DOHH2 (cell line): Measurements from ENCODE around the gene MEGF8.

ENCODE experiments used
- H3F3A ChIP-seq: fragments of 200-600 bp; sonication (generic), shearing (Covaris generic); 2 replicates; pipeline ENCODE4 v1.6.0; 2016; ENCODE audit warnings: antibody characterized with exemption, mild to moderate bottlenecking; ENCODE audit not compliant: control insufficient read depth, insufficient read depth
- H3K27ac ChIP-seq: fragments of 200-600 bp; sonication (generic); 2 replicates; pipeline ENCODE4 v1.5.1; 2014; ENCODE audit warnings: low read depth, mild to moderate bottlenecking, low read length, moderate library complexity
- H3K27me3 ChIP-seq: fragments of 200-600 bp; sonication (generic); 2 replicates; pipeline ENCODE4 v1.6.1; 2014; ENCODE audit warnings: mild to moderate bottlenecking, low read length, mixed read lengths; ENCODE audit not compliant: control insufficient read depth
- H3K36me3 ChIP-seq: fragments of 200-600 bp; sonication (generic); 2 replicates; pipeline ENCODE4 v1.6.1; 2014; ENCODE audit warnings: mild to moderate bottlenecking, low read length, moderate library complexity, mixed read lengths; ENCODE audit not compliant: control insufficient read depth
- H3K4me1 ChIP-seq: fragments of 200-600 bp; sonication (generic); 2 replicates; pipeline ENCODE4 v1.6.1; 2014; ENCODE audit warnings: mild to moderate bottlenecking, low read length, mixed read lengths; ENCODE audit not compliant: control insufficient read depth
- H3K4me2 ChIP-seq: fragments of 200-600 bp; sonication (generic); 2 replicates; pipeline ENCODE4 v1.6.0; 2014; ENCODE audit warnings: mild to moderate bottlenecking, low read length, moderate library complexity
- H3K4me3 ChIP-seq: fragments of 200-600 bp; sonication (generic); 2 replicates; pipeline ENCODE4 v1.5.1; 2014; ENCODE audit warnings: mild to moderate bottlenecking, low read length, mixed read lengths
- H3K79me2 ChIP-seq: fragments of 200-600 bp; sonication (generic); 2 replicates; pipeline ENCODE4 v1.6.1; 2014; ENCODE audit warnings: mild to moderate bottlenecking, low read length, mixed read lengths; ENCODE audit not compliant: control insufficient read depth
- H3K9me2 ChIP-seq: fragments of 200-600 bp; sonication (generic); replicated peaks from 2 replicates; pipeline ENCODE4 v1.6.1; 2014; ENCODE audit warnings: mild to moderate bottlenecking, low read length, mixed read lengths; ENCODE audit not compliant: control insufficient read depth
- H3K9me3 ChIP-seq: fragments of 200-600 bp; sonication (generic); 2 replicates; pipeline ENCODE4 v1.6.1; 2014; ENCODE audit warnings: antibody characterized with exemption, low read length, mixed read lengths; ENCODE audit not compliant: control insufficient read depth, insufficient read depth
- H4K20me1 ChIP-seq: fragments of 200-600 bp; sonication (generic); 2 replicates; pipeline ENCODE4 v1.6.0; 2014; ENCODE audit warnings: low read depth, mild to moderate bottlenecking, antibody characterized with exemption, low read length, moderate library complexity; ENCODE audit not compliant: control insufficient read depth, insufficient read depth
- EZH2phosphoT487 ChIP-seq: fragments of 200-600 bp; sonication (generic); IDR thresholded peaks from 2 replicates; pipeline ENCODE4 v1.6.1; 2017; ENCODE audit warnings: borderline replicate concordance, mild to moderate bottlenecking, antibody characterized with exemption, low read length, moderate library complexity, mixed read lengths
- TF ChIP-seq, protein P1 (sequence below): fragments of 200-600 bp; sonication (generic); IDR thresholded peaks from one replicate; pipeline ENCODE4 v1.5.1; 2014; ENCODE audit warnings: antibody characterized with exemption, mild to moderate bottlenecking, low read depth, low read length; ENCODE audit not compliant: poor library complexity, severe bottlenecking

MEGF8 gene

DNA sequence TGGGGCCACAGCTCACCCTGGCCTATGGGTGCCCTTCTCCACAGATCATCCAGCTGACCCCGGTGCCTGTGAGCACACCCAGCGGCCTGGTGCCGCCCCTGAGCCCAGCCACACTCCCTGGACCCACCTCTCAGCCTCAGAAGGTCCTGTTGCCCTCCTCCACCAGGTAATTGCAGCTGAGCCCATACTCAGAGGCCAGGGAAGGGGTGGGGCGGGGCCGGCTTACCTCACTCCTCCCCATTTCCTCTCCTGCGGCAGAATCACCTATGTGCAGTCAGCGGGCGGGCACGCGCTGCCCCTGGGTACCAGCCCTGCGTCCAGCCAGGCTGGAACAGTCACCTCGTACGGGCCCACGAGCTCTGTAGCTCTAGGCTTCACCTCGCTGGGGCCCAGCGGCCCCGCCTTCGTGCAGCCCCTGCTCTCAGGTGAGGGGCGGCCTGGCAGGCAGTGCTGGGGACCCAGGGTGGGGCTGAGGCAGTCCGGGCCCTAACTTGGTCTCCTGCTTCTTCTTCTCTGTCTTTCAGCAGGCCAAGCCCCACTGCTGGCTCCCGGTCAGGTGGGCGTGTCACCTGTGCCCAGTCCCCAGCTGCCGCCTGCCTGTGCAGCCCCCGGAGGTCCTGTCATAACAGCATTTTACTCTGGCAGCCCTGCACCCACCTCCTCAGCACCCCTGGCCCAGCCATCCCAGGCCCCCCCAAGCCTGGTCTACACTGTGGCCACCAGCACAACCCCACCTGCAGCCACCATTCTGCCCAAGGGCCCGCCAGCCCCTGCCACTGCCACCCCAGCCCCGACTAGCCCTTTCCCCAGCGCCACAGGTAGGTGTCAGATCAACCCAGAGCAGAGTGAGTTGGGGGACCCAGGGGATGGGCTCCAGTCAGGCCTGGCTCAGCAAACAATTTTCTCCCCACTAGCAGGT, 33.1 kb upstream of the MEGF8 start:
- H3F3A ChIP-seq, result no peaks in the 10 kb centered on the region
- H3K27ac ChIP-seq, result no peak overlapping the region
- no peak overlapping the region for H3K4me3 ChIP-seq
- peaks cover 3% of the 10 kb centered on the region; the same call in 1 of the 2 replicates for H3K4me1 ChIP-seq
- H3K79me2 ChIP-seq, result no peaks in the 10 kb centered on the region
- H3K27me3 ChIP-seq, result no peaks in the 10 kb centered on the region
- TF ChIP-seq, protein P1, sequence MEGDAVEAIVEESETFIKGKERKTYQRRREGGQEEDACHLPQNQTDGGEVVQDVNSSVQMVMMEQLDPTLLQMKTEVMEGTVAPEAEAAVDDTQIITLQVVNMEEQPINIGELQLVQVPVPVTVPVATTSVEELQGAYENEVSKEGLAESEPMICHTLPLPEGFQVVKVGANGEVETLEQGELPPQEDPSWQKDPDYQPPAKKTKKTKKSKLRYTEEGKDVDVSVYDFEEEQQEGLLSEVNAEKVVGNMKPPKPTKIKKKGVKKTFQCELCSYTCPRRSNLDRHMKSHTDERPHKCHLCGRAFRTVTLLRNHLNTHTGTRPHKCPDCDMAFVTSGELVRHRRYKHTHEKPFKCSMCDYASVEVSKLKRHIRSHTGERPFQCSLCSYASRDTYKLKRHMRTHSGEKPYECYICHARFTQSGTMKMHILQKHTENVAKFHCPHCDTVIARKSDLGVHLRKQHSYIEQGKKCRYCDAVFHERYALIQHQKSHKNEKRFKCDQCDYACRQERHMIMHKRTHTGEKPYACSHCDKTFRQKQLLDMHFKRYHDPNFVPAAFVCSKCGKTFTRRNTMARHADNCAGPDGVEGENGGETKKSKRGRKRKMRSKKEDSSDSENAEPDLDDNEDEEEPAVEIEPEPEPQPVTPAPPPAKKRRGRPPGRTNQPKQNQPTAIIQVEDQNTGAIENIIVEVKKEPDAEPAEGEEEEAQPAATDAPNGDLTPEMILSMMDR, result no peak
- TF ChIP-seq EZH2phosphoT487, result no peak
- H3K4me2 ChIP-seq, result no peak overlapping the region
- H3K9me2 ChIP-seq, result no peaks in the 10 kb centered on the region
- H3K36me3 ChIP-seq, result peaks cover 92% of the 10 kb centered on the region
- H3K9me3 ChIP-seq, result no peaks in the 10 kb centered on the region
- H4K20me1 ChIP-seq, result no peaks in the 10 kb centered on the region

DNA sequence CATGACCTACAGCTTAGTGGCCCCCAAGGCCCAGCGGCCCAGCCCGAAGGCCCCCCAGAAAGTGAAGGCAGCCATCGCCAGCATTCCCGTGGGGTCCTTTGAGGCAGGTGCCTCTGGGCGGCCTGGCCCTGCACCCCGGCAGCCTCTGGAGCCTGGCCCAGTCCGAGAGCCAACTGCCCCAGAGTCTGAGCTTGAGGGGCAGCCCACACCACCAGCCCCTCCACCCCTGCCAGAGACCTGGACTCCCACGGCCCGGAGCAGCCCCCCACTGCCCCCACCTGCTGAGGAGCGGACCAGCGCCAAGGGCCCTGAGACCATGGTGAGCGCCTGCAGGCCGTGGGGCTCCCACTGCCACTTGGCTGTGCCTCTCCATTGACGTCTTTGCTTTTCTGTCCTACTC, 32.5 kb upstream of the MEGF8 start:
- Histone ChIP-seq H3K27me3 (no peaks in the 10 kb centered on the region), H3K79me2 (no peaks in the 10 kb centered on the region), H4K20me1 (no peaks in the 10 kb centered on the region), H3K9me2 (no peaks in the 10 kb centered on the region), H3K27ac (no peak overlapping the region), H3K4me3 (no peak overlapping the region), H3K36me3 (peaks cover 86% of the 10 kb centered on the region), H3F3A (no peaks in the 10 kb centered on the region), H3K4me2 (no peak overlapping the region), H3K4me1 (peaks cover 3% of the 10 kb centered on the region; the same call in 1 of the 2 replicates), H3K9me3 (no peaks in the 10 kb centered on the region)
- TF ChIP-seq, protein P1, result no peak
- TF ChIP-seq EZH2phosphoT487, result no peak

- no peaks in the 10 kb centered on the region for H3K9me3 ChIP-seq
- no peaks in the 10 kb centered on the region for H3K27me3 ChIP-seq
- H3K4me1 ChIP-seq, result peaks cover 3% of the 10 kb centered on the region; the same call in 1 of the 2 replicates
- H4K20me1 ChIP-seq, result no peaks in the 10 kb centered on the region
- no peaks in the 10 kb centered on the region for H3K79me2 ChIP-seq
- H3K36me3 ChIP-seq, result peaks cover 80% of the 10 kb centered on the region
- peaks cover 2% of the 10 kb centered on the region; the same call in 1 of the 2 replicates for H3F3A ChIP-seq
- TF ChIP-seq, protein P1, result no peak
- no peak for TF ChIP-seq EZH2phosphoT487
- H3K27ac ChIP-seq, result no peak overlapping the region
- H3K4me3 ChIP-seq, result no peak overlapping the region
- no peaks in the 10 kb centered on the region for H3K9me2 ChIP-seq
- H3K4me2 ChIP-seq, result no peak overlapping the region
Measured at GRCh38 chr19:42293540-42293939, 31.9 kb upstream of the MEGF8 start.
